Measurements from ENCODE around the gene ALDH3A2.

The ALDH3A2 gene

DNA sequence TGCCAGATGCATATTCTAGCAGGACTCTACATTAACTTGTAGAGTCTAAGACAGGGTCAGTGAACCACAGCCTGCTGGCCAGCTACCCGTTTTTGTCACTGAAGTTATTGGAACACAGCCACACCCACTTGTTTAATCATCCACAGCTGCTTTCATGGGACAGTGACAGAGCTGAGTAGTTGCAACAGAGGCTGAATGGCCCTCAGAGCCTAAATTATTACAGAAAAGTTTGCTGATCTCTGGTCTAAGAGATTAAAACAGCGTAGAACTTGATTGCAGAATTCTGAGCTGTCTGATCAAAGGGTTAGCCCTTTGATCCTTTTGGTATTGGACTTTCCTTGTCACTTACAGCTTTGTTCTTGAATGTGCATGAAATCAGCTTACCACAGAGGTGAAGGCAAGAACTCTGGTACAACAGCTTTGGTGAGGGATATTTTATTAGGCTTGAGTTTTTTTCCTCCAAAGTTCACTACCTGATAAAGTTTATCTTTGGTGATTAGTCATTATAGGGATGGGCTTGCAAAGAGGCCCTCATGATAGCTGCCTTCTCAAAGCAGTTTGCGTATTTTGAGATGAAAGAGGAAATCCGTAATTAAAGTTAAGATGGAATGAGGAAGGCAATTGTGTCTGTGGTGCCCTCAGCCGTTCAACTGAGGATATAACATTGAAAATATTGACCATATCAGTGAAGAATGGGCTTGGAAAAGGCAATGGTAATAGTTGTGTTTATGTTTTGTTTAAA lies 23.6 kb downstream of the ALDH3A2 start:
- Histone ChIP-seq H2AFZ (ENCODE audit: low read depth, low read length) (no peak overlapping the region), H3K4me1 (ENCODE audit: low read length) (no peaks in the 10 kb centered on the region; the same call in 1 of the 2 replicates), H3K9ac (ENCODE audit: low read length) (no peak overlapping the region), H3K4me2 (ENCODE audit: low read length) (no peak overlapping the region), H3K9me3 (ENCODE audit: insufficient read depth, low read length) (no peaks in the 10 kb centered on the region), H3K27me3 (ENCODE audit: low read depth, low read length) (no peaks in the 10 kb centered on the region), H3K36me3 (replicated peaks; ENCODE audit: low read depth, low read length) (no peaks in the 10 kb centered on the region), H4K20me1 (ENCODE audit: insufficient read depth, low read length) (no peaks in the 10 kb centered on the region), H3K27ac (ENCODE audit: low read length) (no peak overlapping the region), H3K4me3 (ENCODE audit: low read length) (no peak overlapping the region), H3K79me2 (ENCODE audit: low read length) (no peaks in the 10 kb centered on the region)
- TF ChIP-seq EZH2phosphoT487 (IDR thresholded peaks at IDR 0.05; ENCODE audit: low read depth), result no peak
- TF ChIP-seq, protein P1, sequence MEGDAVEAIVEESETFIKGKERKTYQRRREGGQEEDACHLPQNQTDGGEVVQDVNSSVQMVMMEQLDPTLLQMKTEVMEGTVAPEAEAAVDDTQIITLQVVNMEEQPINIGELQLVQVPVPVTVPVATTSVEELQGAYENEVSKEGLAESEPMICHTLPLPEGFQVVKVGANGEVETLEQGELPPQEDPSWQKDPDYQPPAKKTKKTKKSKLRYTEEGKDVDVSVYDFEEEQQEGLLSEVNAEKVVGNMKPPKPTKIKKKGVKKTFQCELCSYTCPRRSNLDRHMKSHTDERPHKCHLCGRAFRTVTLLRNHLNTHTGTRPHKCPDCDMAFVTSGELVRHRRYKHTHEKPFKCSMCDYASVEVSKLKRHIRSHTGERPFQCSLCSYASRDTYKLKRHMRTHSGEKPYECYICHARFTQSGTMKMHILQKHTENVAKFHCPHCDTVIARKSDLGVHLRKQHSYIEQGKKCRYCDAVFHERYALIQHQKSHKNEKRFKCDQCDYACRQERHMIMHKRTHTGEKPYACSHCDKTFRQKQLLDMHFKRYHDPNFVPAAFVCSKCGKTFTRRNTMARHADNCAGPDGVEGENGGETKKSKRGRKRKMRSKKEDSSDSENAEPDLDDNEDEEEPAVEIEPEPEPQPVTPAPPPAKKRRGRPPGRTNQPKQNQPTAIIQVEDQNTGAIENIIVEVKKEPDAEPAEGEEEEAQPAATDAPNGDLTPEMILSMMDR (IDR thresholded peaks at IDR 0.05; ENCODE audit: low read depth, low read length), result no peak

GRCh38 chr17:19673623-19674022 lies 25.1 kb downstream of the ALDH3A2 start:
- H4K20me1 ChIP-seq (ENCODE audit: insufficient read depth, low read length), result no peaks in the 10 kb centered on the region
- TF ChIP-seq EZH2phosphoT487 (IDR thresholded peaks at IDR 0.05; ENCODE audit: low read depth), result no peak
- TF ChIP-seq, protein P1 (IDR thresholded peaks at IDR 0.05; ENCODE audit: low read depth, low read length), result no peak
- no peaks in the 10 kb centered on the region for H3K36me3 ChIP-seq (replicated peaks; ENCODE audit: low read depth, low read length)

GRCh38 chr17:19676896-19677295 lies 28.3 kb downstream of the ALDH3A2 start:
- no peak overlapping the region for H2AFZ ChIP-seq (ENCODE audit: low read depth, low read length)
- no peaks in the 10 kb centered on the region for H3K27me3 ChIP-seq (ENCODE audit: low read depth, low read length)
- H3K4me1 ChIP-seq (ENCODE audit: low read length), result no peaks in the 10 kb centered on the region
- no peaks in the 10 kb centered on the region for H4K20me1 ChIP-seq (ENCODE audit: insufficient read depth, low read length)
- no peak overlapping the region for H3K4me3 ChIP-seq (ENCODE audit: low read length)
- no peaks in the 10 kb centered on the region for H3K9me3 ChIP-seq (ENCODE audit: insufficient read depth, low read length)
- no peak for TF ChIP-seq EZH2phosphoT487 (IDR thresholded peaks at IDR 0.05; ENCODE audit: low read depth)
- H3K79me2 ChIP-seq (ENCODE audit: low read length), result no peaks in the 10 kb centered on the region
- H3K4me2 ChIP-seq (ENCODE audit: low read length), result no peak overlapping the region
- no peak overlapping the region for H3K27ac ChIP-seq (ENCODE audit: low read length)
- no peak overlapping the region for H3K9ac ChIP-seq (ENCODE audit: low read length)
- no peaks in the 10 kb centered on the region for H3K36me3 ChIP-seq (replicated peaks; ENCODE audit: low read depth, low read length)

More at GRCh38 chr17:19673623-19674022, 25.1 kb downstream of the ALDH3A2 start:
- Histone ChIP-seq H3K27ac (ENCODE audit: low read length) (no peak overlapping the region), H3K9me3 (ENCODE audit: insufficient read depth, low read length) (no peaks in the 10 kb centered on the region), H3K9ac (ENCODE audit: low read length) (no peak overlapping the region), H3K27me3 (ENCODE audit: low read depth, low read length) (no peaks in the 10 kb centered on the region), H3K79me2 (ENCODE audit: low read length) (no peaks in the 10 kb centered on the region), H2AFZ (ENCODE audit: low read depth, low read length) (no peak overlapping the region), H3K4me3 (ENCODE audit: low read length) (no peak overlapping the region), H3K4me2 (ENCODE audit: low read length) (no peak overlapping the region), H3K4me1 (ENCODE audit: low read length) (no peaks in the 10 kb centered on the region; the same call in 1 of the 2 replicates)

- H3K36me3 ChIP-seq (replicated peaks; ENCODE audit: low read depth, low read length), result no peaks in the 10 kb centered on the region
- TF ChIP-seq EZH2phosphoT487 (IDR thresholded peaks at IDR 0.05; ENCODE audit: low read depth), result no peak
- TF ChIP-seq, protein P1 (IDR thresholded peaks at IDR 0.05; ENCODE audit: low read depth, low read length), result no peak
Observed at GRCh38 chr17:19677736-19678379, 29.3 kb downstream of the ALDH3A2 start.

More at GRCh38 chr17:19677736-19678379, 29.3 kb downstream of the ALDH3A2 start:
- Histone ChIP-seq H3K27me3 (ENCODE audit: low read depth, low read length) (no peaks in the 10 kb centered on the region), H3K4me1 (ENCODE audit: low read length) (no peaks in the 10 kb centered on the region), H3K27ac (ENCODE audit: low read length) (no peak overlapping the region), H3K4me2 (ENCODE audit: low read length) (no peak overlapping the region), H3K9ac (ENCODE audit: low read length) (no peak overlapping the region), H3K9me3 (ENCODE audit: insufficient read depth, low read length) (no peaks in the 10 kb centered on the region), H2AFZ (ENCODE audit: low read depth, low read length) (no peak overlapping the region), H4K20me1 (ENCODE audit: insufficient read depth, low read length) (no peaks in the 10 kb centered on the region), H3K4me3 (ENCODE audit: low read length) (no peak overlapping the region), H3K79me2 (ENCODE audit: low read length) (no peaks in the 10 kb centered on the region)

All from OCI-LY3 (cell line).